Glomerular visceral epithelial cell (primary cell): ENCODE data around the gene IL1RL1.

ENCODE experiments used
- DNase-seq: peaks from one replicate; pipeline ENCODE4 v3.0.0-alpha.2; 2016; ENCODE audit errors: extremely low spot score

IL1RL1 gene

DNA sequence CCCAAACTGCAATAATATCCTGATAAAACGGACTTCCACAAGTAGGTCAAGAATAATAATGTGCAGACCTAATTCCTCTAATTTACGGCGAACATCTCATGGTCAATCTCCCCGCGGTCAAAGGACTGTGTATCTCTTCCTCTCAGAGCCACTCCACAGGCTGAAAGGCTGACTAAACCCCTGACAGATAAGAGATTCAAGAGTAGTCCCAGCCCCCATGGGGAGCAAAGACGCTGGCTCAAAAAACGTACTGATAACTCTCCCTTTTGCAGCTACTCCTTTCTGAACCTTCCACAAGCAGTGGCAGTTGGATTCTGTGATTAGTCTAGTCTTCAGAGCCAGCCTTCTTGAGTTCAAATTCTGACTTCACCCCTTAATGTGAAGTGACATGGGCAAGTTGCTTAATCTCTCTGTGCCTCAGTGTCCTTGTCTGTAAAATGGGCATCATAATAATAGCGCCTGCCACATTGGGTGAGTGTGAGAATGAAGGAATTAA, 24.6 kb downstream of the IL1RL1 start:
- no peak for DNase-seq

DNA sequence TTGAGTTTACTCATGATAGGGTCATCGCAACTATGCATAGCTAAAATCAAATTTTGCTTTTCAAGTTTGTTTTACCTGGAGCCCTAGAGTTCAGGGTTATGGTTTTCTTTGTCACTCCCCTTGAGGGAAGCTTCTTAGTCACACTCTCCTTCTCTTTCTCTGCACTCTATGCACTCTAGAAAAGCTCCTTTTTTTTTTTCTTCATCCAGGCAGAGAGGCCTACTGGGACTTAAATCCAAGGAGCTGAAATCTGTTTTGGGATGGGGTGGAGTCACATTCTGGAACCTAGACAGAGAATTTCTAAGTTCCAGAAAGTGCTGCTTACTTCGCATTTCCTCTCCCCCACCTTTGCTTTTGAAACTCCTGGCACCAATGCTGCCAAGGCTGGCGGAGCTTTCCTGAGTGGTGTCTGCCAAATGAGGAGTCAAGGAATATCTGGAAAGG, 25.2 kb downstream of the IL1RL1 start:
- DNase-seq = no peak

DNA sequence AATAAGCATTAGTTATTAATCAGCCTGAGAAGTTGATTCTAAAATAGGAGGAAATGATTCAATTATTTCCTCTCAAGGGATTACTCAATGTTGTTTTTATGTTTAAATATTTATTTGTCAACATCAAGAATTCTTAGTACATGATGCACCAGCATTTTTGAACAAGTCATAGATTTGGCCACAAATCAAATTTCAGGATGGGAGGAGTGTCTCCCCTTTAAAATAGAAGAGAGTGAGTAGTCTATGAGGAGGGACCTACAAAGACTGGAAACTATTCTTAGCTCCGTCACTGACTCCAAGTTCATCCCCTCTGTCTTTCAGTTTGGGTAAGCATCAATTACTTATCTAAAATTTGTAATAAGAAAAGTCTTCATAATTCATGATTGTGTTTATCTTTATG, 25.6 kb downstream of the IL1RL1 start:
- DNase-seq = no peak

DNA sequence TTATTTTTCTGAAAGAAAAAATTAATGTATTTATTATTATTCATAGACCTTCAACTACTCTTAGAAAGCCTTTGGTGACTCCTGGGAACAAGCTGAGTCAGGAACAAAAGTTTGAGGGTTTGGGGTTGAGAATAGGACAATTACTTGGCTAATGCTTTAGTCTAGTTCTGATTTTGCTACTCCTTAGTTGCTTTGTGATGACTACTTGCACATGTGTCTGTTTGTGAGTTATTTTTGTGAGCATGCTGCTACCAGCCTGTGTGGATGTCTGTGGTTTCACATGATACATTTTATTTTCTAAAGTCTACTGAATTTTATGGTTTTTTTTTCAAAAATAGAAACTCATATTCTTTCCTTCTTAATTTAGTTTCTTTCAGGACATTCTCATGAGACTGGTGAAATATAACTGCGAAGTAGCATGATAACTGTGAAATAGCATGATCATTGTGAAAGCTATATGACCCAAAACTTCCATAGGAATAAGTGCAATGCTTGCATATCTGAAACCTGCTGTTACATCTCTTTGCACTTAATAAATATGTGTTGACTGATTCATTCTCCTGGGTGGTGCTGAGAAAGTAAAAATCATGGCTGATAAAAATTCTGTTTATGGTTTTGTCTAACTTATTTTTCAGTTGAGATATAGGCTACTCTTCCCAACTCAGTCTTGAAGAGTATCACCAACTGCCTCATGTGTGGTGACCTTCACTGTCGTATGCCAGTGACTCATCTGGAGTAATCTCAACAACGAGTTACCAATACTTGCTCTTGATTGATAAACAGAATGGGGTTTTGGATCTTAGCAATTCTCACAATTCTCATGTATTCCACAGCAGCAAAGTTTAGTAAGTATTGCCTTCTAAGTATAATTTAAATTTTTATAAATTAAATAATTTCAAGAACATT, 26.4 kb downstream of the IL1RL1 start:
- no peak for DNase-seq

DNA sequence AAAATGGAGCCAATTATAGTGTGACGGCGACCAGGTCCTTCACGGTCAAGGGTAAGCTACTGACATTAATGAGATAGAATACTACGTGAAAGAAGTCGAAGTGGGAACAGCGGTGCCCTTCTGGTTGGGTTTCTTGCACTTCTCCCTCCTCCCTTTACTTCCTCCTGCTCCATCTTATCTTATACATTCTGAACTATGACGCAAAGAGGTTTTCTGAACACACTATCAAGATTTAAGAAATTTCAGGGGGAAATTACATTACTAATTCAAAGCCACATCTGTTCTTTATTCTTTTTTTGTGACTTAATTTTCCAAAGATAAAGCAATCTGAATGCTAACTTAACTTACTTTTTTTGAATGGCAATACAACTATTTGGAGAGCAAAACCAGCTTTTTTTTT, 29.4 kb downstream of the IL1RL1 start:
- no peak for DNase-seq

DNA sequence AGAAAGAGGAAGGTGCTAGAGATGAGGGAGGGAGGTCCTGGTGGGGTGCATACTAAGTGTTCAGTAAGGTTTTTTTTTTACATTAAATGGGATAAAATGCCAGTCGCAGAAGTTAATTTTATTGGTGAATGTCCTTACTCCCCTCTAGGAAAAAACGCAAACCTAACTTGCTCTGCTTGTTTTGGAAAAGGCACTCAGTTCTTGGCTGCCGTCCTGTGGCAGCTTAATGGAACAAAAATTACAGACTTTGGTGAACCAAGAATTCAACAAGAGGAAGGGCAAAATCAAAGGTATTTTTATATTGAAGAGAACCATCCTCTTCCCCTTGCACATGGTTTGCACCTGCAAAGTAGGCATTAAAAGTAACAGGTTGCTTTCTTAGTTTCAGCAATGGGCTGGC, 31.5 kb downstream of the IL1RL1 start:
- DNase-seq = no peak

DNA sequence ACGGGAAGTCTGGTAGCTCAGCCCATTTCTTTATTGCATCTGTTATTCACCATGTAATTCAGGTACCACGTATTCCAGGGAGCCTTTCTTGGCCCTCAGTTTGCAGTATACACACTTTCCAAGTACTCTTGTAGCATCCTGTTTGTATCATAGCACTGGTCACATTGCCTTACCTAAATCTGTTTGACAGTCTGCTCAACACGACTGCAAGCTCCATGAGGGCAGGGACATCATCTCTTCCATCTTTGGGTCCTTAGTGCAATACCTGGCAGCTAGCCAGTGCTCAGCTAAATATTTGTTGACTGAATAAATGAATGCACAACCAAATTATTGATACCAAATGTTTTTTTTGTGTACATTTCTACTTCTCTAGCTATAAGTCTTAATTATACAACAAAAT, 33.0 kb downstream of the IL1RL1 start:
- no peak for DNase-seq

DNA sequence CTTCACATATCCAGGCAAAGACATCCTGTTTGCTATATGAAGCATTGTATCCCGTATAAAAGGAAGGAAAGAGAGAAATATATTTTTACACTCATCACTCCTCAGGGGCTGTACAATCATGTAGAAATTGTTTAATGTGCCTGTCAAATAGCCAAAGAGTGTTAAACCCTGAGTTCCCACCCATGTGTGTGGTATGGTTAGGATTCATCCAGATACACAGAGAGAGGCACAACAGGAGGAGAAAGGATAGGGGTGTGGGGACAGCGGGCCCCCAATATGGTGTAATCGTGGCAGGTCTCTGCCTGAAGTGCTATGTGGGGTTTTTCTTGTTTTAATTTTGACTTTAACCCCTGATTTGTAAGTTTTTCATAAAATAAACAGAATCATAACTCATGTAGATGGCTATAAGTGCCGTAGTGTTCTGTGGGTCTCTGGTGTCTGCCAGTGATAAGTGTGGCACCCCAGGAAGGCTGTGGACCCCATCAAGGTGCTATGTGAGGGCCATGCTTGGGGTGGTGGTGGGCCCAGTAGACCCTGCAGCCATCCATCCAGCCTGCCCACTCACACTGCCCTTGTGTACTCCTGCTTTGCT, 34.1 kb downstream of the IL1RL1 start:
- no peak for DNase-seq

DNA sequence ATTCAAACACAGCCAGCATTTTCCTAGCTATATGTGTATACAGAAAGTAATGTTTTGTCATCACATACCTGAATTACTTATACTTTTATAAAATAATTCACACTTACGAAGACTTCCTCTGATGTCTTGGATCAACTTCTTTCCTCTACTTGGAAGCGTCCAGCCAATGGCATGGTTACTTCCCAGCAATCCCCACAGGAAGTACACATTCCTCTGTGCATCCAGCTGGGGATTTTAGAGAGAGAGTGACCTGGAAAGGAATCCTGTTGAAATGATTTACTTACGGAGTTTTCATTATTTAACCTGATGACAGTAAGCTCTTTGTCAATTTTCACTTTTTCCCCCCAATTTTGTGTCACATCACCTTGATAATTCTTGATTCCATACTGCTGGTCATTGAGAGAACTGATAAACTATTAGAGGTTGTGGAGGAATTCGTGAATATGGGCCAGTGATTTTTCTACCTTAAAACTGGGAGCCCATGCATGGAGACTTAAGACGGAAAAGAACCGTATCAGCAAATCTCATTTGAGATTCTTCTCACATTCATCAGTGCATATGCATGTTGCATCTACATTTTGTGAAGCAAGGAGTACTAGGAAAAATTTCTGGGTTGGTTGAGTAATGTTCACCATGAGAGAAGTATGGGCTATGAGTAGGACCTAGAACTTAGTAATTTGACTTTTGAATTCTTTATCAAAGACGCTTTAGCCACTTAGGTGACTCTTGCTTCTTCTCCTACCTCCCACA, 35.2 kb downstream of the IL1RL1 start:
- DNase-seq = no peak

DNA sequence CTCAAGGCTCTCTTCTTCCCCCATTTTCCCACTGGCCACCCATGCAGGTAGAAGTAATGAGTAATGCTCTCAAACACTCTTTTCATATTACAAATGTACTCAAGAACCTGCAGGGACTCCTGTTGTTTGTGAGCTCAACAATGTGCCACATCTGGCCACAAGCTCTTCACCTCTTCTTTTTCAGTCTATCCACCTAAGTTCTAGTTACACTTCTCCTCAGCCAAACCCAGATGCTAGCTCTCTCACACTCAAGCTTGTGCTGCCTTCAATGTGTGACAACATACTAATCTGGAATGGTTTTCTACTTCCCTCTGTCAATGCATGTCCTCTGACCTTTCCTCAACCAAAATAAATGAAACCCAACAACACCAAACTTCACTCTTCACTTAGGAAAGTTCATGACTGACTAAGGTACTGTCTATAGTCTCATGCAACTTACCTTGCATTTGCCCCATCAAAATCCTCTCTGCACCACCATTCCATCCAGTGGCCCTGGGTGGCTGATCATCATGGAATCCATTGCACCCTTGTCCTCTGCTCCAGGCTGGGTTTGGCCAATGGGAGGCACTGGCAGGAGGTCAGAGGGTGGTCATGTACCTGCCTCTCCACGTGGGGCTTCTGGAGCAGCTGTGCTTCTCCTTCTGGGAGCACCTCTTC, 38.9 kb downstream of the IL1RL1 start:
- DNase-seq = no peak

DNA sequence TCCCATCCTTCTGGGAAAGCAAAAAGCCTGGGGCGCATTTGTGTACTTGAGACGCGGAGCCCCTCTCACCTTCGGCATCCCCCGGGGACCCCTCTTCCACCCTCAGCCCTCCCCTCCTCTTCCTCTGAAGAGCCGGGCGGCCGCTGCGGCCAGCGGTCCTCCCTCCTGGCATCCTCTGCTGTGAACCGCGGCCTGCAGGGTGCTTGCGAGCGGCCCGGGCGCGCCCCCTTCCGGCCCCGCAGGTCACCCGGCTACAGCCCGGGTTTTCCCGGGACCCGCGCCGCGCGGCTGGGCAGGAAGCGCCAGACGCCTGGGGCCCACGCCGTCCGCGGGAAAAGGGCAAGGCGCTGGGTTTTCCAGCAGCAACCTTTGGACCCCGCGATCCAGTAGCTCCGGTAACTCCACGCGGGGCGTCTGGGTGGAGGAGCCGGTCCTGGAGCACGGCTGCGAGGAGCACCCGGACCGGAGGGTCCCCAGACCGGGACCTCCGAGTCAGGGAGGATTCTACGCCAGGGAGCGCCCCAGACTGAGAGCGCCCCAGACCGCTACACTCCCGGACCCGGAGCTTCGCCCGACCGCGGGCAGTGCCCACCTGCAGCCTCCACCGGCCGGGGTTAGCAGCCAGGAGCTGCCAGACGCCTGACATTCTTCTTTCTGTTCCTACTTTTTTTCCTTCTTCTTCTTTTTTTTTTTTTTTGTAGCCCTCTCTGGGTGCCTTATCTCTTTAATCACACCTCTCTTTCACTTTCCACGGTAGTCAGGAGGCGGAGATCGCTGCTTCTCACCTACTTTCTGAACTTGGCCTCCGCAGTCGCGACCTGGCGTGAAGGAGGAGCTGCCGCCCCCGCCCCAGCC, 44.4 kb downstream of the IL1RL1 start, which contains the start of gene IL18R1:
Gene IL18R1 (plus strand): TSS at position 271 of the 855 bp plus-strand sequence. CDS start 6,865 bp downstream, outside the sequence.
- peak; percentile 83 for DNase-seq

DNA sequence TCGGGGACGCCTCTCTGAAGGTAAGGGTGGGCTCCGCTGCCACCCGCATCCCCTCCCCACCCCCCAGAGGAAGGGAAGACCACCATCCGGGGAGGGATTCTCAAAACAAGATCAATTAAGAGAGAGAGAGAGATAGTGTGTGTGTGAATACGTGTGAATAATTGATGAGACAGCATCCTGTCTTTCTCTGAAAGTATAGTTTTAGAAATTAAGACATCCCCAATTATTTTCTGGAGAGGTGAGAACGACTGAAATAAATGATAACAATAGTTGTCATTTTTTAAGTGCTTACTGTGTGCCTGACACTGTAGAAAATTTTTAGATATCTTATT, 45.0 kb downstream of the IL1RL1 start:
- DNase-seq = no peak

DNA sequence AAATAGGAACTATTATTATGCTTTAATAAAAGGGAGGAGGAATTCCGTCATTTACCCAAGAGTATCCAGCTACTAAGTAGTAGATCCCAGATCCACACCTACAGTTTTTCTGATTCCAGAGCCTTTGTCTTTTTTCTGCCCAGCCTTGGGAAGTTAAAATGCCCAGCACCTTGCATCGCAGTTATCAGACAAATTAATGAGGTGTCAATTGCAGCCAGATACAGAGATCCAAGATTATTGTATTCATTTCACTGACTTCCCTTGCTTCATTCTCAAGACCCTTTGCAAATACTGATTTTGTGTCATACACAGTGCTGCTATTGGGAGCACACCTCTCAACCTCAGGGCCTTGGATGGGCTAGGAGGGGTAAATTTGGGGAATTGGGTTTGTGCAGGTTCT, 45.4 kb downstream of the IL1RL1 start:
- DNase-seq = no peak

DNA sequence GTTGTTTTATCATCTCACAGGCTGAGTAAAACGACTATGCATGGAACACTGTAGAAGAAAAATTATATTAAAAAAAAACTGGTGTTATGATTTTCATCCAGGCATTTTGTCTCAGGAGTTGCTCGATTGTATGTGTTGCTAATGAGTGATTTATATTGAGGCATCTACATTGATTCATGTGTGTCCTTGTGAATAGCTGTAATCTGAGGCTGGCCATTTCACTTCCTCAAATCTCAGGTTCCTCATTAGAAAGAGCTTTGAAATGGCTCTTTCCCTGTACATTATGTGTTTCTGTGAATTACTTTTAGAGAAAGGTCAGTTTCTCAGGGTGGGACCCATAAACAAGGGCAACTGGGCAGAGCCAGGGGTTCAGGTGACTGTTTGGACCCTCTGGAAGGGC, 46.6 kb downstream of the IL1RL1 start:
- DNase-seq = no peak

DNA sequence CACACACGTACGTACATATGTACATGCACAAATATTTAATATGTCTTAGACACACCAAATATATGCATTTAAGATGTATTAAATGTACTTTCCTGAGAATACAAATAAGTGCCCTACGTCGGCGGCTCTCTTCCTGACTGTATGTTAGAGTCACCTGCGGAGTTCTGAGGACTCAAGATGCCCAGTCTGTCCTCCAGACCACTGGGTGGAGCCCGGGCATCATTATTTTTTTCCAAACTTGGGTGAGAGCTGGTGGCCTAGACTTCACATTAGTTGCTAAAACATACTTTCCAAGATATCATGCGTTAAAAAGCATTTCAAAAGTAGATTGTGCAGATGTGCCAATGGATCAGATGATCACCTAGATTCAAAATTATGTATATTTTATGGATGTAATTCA, 47.1 kb downstream of the IL1RL1 start:
- no peak for DNase-seq

DNA sequence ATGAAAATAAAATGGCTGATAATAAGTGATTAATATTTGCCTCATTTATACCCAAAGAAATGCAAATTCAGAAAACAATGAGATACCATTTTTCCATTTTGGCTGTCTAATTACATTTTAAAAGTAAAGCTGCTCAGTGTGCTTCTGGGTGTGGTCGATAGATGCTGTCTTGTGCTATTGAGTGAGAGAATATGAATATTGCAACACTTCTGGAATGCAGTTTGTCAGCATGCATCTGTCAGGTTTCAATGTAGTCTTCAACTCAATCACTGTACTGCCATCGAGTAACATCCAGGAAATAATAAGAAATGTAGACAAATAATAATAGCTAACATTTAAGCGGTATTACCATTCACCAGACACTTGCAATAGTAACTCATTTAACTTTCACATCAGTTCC, 48.2 kb downstream of the IL1RL1 start:
- DNase-seq = no peak

DNA sequence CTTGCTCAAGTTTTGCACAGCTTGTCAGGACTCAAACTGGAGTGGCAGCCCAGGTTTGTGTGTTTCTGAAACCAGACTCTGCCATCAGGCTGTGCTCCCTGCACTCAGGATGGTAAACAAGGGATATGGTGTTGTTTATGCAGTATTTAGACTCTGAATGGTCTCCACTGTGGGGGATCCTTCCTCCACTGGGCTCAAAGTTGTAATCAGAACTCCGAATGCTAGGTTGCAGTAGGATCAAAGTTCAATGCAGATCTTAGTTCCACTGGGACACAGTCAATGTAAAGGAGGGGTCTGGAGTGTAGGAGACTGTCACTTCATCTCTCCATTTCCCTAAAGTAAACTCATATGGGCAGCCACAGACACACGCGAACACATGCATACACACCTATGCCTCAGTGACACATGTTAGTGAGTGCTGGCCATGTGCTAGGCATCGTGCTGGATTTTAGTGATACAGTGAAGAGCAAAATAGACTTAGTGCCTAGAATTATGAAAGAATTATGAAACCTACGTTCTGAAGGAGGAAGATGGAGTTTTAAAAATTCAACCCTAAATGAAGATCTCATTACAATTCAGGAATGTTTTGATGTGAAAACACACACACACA, 50.4 kb downstream of the IL1RL1 start:
- DNase-seq = no peak

DNA sequence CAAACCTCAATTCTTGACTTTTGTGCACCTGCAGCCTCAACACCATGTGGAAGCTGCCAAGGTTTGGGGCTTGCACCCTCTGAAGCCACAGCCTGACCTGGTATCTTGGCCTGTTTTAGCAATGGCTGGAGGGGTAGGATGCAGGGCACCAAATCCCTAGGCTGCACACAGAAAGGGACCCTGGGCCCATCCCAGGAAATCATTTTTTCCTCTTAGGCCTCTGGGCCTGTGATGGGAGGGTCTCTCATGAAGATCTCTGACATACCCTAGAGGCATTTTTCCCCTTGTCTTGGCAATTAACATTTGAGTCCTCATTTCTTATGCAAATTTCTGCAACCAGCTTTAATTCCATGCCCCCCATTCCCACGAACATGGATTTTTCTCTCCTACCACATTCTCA, 54.4 kb downstream of the IL1RL1 start:
- no peak for DNase-seq

DNA sequence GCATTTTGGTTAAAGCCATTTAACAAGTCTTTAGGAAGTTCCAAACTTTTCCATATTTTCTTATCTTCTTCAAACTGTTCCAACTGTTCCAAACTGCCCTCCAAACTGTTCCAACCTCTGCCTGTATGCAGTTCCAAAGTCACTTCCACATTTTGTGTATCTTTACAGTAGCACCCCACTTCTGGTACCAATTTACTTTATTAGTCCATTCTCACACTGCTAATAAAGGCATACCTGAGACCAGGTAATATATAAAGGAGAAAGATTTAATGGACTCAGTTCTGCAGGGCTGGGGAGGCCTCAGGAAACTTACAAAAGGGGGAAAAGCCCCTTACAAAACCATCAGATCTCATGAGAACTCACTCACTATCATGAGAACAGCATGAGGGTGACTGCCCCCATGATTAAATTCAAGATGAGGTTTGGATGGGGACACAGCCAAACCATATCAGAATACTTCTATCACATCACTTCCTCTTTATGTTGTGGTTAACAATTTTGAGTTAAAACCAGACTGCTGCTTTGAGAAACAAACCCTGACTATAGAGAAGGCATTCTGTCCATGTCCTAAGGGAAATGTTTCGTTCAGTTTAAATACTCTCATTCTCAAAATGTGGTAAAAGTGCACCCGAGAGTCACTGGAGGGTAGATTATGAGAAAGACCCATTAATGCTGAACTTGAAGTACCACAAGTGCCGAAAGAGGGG, 55.2 kb downstream of the IL1RL1 start:
- DNase-seq = no peak
